ENCODE results near the gene CLCN4.
A peak's percentile ranks its signal among the peaks of the same experiment; 100 is the strongest.

CLCN4 gene

GRCh38 chrX:10126834-10127233 lies 29.9 kb upstream of the CLCN4 start:
- DNase-seq (ENCODE audit: insufficient read length, low spot score) (no peak), FAIRE-seq (no peak)
- TF ChIP-seq POU2F2 (IDR thresholded peaks at IDR 0.05; ENCODE audit: low read depth, low read length) (no peak), TAF1 (IDR thresholded peaks at IDR 0.05; ENCODE audit: low read depth, low read length) (no peak), POLR2AphosphoS5 (IDR thresholded peaks at IDR 0.05; ENCODE audit: low read depth, low read length) (no peak), POLR2A (IDR thresholded peaks at IDR 0.05; ENCODE audit: low read depth, low read length) (no peak), PAX5 (IDR thresholded peaks at IDR 0.05; ENCODE audit: insufficient read depth, low read length, severe bottlenecking) (no peak), SPI1 (IDR thresholded peaks at IDR 0.05; ENCODE audit: low read depth, low read length) (no peak)

- TF ChIP-seq POLR2A (IDR thresholded peaks at IDR 0.05; ENCODE audit: low read depth, low read length): no peak
- TF ChIP-seq POLR2AphosphoS5 (IDR thresholded peaks at IDR 0.05; ENCODE audit: low read depth, low read length): no peak
- TF ChIP-seq PAX5 (IDR thresholded peaks at IDR 0.05; ENCODE audit: insufficient read depth, low read length, severe bottlenecking): no peak
- no peak for TF ChIP-seq TAF1 (IDR thresholded peaks at IDR 0.05; ENCODE audit: low read depth, low read length)
- TF ChIP-seq POU2F2 (IDR thresholded peaks at IDR 0.05; ENCODE audit: low read depth, low read length): no peak
- TF ChIP-seq SPI1 (IDR thresholded peaks at IDR 0.05; ENCODE audit: low read depth, low read length): no peak
- no peak for DNase-seq (ENCODE audit: insufficient read length, low spot score)
- FAIRE-seq: peak; percentile 79
Observed at GRCh38 chrX:10128386-10128785, 28.4 kb upstream of the CLCN4 start.

DNA sequence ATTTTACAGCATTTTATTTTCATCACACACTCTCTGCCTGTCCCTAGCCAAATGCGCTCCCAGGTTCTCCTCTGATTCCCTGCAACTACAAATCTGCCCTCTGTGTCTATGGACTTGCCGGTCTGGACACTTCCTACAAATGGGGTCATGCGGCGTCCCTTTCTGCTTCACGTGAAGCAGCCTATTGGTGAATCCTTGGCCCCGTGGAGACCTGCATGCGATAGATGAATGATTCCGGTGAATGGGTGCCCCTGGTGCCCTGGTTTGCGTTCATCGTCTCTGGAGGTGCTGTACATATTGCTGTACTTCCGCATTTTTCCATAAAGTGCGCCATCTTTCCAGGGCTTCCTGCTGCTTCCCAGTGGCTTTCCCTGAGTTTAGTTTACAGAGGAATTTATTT lies 27.5 kb upstream of the CLCN4 start:
- TF ChIP-seq POU2F2 (IDR thresholded peaks at IDR 0.05; ENCODE audit: low read depth, low read length): no peak
- no peak for TF ChIP-seq POLR2AphosphoS5 (IDR thresholded peaks at IDR 0.05; ENCODE audit: low read depth, low read length)
- no peak for TF ChIP-seq POLR2A (IDR thresholded peaks at IDR 0.05; ENCODE audit: low read depth, low read length)
- no peak for TF ChIP-seq SPI1 (IDR thresholded peaks at IDR 0.05; ENCODE audit: low read depth, low read length)
- TF ChIP-seq TAF1 (IDR thresholded peaks at IDR 0.05; ENCODE audit: low read depth, low read length): no peak
- no peak for TF ChIP-seq PAX5 (IDR thresholded peaks at IDR 0.05; ENCODE audit: insufficient read depth, low read length, severe bottlenecking)
- FAIRE-seq: no peak

GRCh38 chrX:10130354-10130753 lies 26.4 kb upstream of the CLCN4 start:
- TF ChIP-seq POU2F2 (IDR thresholded peaks at IDR 0.05; ENCODE audit: low read depth, low read length): no peak
- DNase-seq (ENCODE audit: insufficient read length, low spot score) (no peak), FAIRE-seq (peak; percentile 23)

More for the DNA sequence above, 27.5 kb upstream of the CLCN4 start:
- DNase-seq (ENCODE audit: insufficient read length, low spot score): no peak

- FAIRE-seq (no peak), DNase-seq (ENCODE audit: insufficient read length, low spot score) (no peak)
- TF ChIP-seq SPI1 (IDR thresholded peaks at IDR 0.05; ENCODE audit: low read depth, low read length) (no peak), POLR2A (IDR thresholded peaks at IDR 0.05; ENCODE audit: low read depth, low read length) (no peak), TAF1 (IDR thresholded peaks at IDR 0.05; ENCODE audit: low read depth, low read length) (no peak)
Observed at GRCh38 chrX:10133980-10134676, 22.6 kb upstream of the CLCN4 start.

GRCh38 chrX:10134921-10135320 lies 21.9 kb upstream of the CLCN4 start:
- no peak for FAIRE-seq
- DNase-seq (ENCODE audit: insufficient read length, low spot score): no peak
- no peak for TF ChIP-seq POU2F2 (IDR thresholded peaks at IDR 0.05; ENCODE audit: low read depth, low read length)
- TF ChIP-seq PAX5 (IDR thresholded peaks at IDR 0.05; ENCODE audit: insufficient read depth, low read length, severe bottlenecking): no peak
- no peak for TF ChIP-seq POLR2AphosphoS5 (IDR thresholded peaks at IDR 0.05; ENCODE audit: low read depth, low read length)
- TF ChIP-seq POLR2A (IDR thresholded peaks at IDR 0.05; ENCODE audit: low read depth, low read length): no peak
- no peak for TF ChIP-seq TAF1 (IDR thresholded peaks at IDR 0.05; ENCODE audit: low read depth, low read length)
- TF ChIP-seq SPI1 (IDR thresholded peaks at IDR 0.05; ENCODE audit: low read depth, low read length): no peak

DNA sequence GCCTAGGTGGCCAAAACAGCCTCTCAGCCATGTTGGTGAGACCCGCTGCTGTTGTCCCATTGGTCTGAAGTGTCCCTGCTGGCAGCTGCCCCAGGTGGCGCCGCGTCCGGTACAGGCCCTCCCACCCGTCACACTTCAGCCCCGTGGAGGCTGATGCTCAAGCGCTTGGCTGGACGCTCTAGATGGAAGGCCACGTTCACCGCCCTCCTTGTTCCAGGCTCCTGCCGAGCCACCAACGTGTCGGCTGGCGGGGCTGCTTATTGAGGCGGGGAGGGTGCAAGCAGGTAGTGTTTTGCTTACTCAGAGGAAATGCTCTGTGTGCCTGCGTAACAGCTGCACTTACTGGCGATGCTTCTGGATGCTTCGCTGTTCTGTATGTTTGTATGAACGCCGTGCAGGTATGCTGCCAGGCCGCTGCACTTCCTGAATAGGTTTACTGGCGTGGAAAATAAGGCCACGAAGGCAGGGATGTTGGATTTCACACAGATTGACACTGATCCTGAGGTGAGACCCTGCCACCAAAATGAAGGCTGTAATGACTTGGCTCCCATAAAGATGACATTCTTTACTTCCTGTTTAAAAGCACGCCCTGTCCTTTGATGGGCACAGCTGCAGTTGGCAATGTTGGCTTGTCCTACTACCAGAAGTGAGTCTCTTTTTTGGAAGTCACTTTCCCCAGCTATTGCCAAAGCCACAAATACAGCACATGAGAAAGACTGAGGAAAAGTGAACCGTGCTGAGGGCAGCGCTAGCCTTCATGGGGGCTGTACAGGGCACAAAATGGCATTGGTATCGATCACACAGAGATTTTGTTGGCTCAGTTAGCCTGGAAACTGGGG lies 21.0 kb upstream of the CLCN4 start:
- no peak for DNase-seq (ENCODE audit: insufficient read length, low spot score)
- no peak for FAIRE-seq
- no peak for TF ChIP-seq SPI1 (IDR thresholded peaks at IDR 0.05; ENCODE audit: low read depth, low read length)
- no peak for TF ChIP-seq POLR2A (IDR thresholded peaks at IDR 0.05; ENCODE audit: low read depth, low read length)
- TF ChIP-seq PAX5 (IDR thresholded peaks at IDR 0.05; ENCODE audit: insufficient read depth, low read length, severe bottlenecking): no peak
- no peak for TF ChIP-seq TAF1 (IDR thresholded peaks at IDR 0.05; ENCODE audit: low read depth, low read length)
- TF ChIP-seq POU2F2 (IDR thresholded peaks at IDR 0.05; ENCODE audit: low read depth, low read length): no peak
- no peak for TF ChIP-seq POLR2AphosphoS5 (IDR thresholded peaks at IDR 0.05; ENCODE audit: low read depth, low read length)

GRCh38 chrX:10138726-10139125 lies 18.0 kb upstream of the CLCN4 start:
- FAIRE-seq: no peak
- no peak for DNase-seq (ENCODE audit: insufficient read length, low spot score)
- TF ChIP-seq POLR2A (IDR thresholded peaks at IDR 0.05; ENCODE audit: low read depth, low read length) (no peak), TAF1 (IDR thresholded peaks at IDR 0.05; ENCODE audit: low read depth, low read length) (no peak)

- DNase-seq (ENCODE audit: insufficient read length, low spot score) (no peak), FAIRE-seq (no peak)
- TF ChIP-seq POLR2AphosphoS5 (IDR thresholded peaks at IDR 0.05; ENCODE audit: low read depth, low read length) (no peak), POLR2A (IDR thresholded peaks at IDR 0.05; ENCODE audit: low read depth, low read length) (no peak), TAF1 (IDR thresholded peaks at IDR 0.05; ENCODE audit: low read depth, low read length) (no peak), SPI1 (IDR thresholded peaks at IDR 0.05; ENCODE audit: low read depth, low read length) (no peak), POU2F2 (IDR thresholded peaks at IDR 0.05; ENCODE audit: low read depth, low read length) (no peak), PAX5 (IDR thresholded peaks at IDR 0.05; ENCODE audit: insufficient read depth, low read length, severe bottlenecking) (no peak)
Observed at GRCh38 chrX:10140264-10140663, 16.5 kb upstream of the CLCN4 start.
